Activated CD4-positive, alpha-beta T cell treated with anti-CD3 and anti-CD28 coated beads for 24 hours (primary cell): Measurements from ENCODE around the gene ZNF366.

ENCODE experiments used
- DNase-seq, 2 donors: peaks; one replicate each; pipeline ENCODE4 v3.0.0-alpha.2; 2020; ENCODE audit warnings: low read depth in 2 of 2

Gene ZNF366

DNA sequence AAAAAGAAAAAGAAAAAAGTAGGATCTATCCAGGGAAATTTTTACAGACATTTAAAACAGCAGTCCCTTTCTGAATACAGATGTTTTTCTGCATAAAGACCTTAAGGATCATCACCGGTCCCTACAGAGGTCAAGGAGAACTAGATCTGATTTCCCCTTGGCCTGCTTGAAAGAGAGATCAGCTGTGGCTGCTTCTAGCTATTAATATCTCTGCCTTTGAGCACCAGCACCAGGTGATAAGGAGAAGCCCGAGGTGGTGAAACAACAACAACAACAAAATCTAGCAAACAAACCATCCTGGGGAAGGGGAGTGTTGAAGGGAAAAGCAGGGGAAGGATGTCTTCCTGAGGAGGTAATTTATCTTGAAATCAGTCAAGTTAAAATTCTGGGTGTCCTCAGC lies 42.1 kb downstream of the ZNF366 start:
- no peak for DNase-seq

DNA sequence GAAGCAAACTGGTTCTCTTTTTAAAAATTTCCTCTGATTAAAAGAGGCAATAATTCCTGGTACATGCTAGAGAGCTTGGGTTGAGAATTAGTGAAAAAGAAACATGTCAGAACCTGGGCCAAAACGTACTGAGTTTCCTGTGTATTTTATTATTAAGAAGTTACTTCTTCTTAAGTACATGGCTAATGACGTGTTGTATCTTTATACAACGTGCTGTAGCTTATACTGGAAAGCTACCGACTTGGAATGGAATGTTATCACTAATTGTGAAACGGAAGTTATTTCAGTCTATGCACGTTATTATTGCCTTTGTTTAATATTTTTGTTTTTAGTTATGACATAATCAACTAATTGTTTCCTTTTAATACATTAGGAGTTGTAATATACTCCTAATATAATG lies 43.1 kb downstream of the ZNF366 start:
- no peak for DNase-seq

- no peak for DNase-seq
Measured at GRCh38 chr5:72463449-72464052, 43.7 kb downstream of the ZNF366 start.

DNA sequence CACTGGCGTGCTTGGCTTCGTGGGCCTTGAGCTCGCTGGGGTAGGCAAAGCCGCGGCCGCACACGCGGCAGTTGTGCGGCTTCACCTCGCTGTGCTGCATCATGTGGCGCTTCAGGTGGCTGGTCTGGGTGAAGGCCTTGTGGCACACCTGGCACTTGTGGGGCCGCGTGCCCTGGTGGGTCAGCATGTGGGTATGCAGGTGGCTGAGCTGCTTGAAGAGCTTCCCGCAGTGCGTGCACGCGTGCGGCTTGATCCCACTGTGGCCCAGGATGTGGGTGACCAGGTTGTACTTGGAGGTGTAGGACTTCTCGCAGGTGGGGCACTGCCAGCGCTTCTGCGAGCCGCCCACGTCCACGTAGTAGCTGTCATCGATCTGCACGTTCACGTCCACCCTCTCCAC lies 46.8 kb downstream of the ZNF366 start:
- DNase-seq: no peak

- no peak for DNase-seq
Measured at GRCh38 chr5:72459913-72460312, 47.3 kb downstream of the ZNF366 start.

GRCh38 chr5:72459089-72459661 lies 48.0 kb downstream of the ZNF366 start:
- DNase-seq: no peak

- DNase-seq: no peak
Measured at GRCh38 chr5:72458407-72458806, 48.8 kb downstream of the ZNF366 start.

- DNase-seq: no peak
Measured at GRCh38 chr5:72457491-72457890, 49.7 kb downstream of the ZNF366 start.

DNA sequence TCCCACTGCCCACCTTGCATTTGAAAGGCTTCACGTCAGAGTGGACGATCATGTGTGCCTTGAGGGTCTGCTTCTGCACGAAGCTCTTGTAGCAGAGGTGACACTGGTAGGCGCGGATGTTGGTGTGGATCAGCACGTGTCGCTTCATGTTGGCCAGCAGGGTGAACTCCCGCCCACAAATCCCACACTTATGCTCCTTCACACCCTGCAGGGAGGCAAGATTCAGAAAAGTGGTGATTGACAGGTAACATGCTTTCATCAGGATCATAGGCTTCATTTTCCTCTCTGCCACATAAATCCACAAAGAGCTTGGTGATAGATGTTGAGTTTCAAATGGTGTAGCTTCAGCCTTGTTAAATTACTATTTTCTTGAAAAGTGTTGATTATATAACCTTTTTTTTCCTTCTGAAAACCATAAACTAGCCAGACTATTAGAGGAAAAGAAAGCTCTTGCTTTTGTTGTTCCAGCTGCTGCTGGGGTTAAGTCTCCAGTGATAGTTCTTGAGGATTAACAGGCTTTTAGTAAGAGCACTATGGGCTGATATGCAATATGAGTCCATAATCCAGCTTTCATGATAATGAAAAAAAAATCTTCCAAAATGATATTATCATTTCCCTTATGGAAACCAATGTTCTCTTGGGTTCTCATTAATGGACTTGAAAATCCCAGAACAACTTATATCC lies 50.7 kb downstream of the ZNF366 start:
- no peak for DNase-seq

GRCh38 chr5:72455476-72455875 lies 51.7 kb downstream of the ZNF366 start:
- no peak for DNase-seq

- DNase-seq: no peak
Measured at GRCh38 chr5:72454996-72455395, 52.2 kb downstream of the ZNF366 start.

- DNase-seq: no peak
Measured at GRCh38 chr5:72453246-72453775, 53.9 kb downstream of the ZNF366 start.

DNA sequence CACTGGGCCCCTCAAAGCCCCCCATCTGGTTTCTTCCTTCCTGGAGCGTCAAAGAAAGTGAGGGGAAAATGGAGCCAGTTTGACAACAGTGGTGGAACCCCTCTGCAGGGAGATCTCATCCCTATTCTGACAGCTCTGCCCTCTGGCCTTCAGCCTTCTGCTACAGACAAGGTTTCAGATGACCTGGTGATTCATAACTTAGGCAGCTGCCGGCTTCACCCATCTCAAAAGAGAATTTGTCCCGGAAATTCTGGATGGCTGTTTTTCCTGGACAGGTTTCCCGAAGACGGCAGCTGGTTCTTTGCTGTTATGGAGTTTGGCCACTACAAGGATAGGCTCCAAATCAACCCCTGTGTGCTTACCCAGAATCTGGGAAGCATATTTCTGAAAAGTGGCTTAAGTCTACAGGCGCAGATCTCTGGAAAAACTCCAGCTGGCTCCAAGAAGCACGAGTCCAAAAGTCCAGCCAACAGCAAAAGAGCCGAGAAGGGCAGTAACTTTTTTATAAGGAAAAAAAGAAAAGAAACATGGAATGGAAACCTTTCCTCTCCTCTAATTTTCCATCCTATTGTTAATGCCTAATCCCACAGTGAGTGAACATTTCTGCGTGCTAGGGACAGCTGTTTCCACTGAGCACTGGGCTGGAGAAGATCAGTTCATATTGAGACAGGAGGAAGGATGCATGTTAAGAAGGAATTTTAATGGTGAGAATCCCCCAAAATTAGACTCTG lies 54.5 kb downstream of the ZNF366 start:
- DNase-seq: no peak

DNA sequence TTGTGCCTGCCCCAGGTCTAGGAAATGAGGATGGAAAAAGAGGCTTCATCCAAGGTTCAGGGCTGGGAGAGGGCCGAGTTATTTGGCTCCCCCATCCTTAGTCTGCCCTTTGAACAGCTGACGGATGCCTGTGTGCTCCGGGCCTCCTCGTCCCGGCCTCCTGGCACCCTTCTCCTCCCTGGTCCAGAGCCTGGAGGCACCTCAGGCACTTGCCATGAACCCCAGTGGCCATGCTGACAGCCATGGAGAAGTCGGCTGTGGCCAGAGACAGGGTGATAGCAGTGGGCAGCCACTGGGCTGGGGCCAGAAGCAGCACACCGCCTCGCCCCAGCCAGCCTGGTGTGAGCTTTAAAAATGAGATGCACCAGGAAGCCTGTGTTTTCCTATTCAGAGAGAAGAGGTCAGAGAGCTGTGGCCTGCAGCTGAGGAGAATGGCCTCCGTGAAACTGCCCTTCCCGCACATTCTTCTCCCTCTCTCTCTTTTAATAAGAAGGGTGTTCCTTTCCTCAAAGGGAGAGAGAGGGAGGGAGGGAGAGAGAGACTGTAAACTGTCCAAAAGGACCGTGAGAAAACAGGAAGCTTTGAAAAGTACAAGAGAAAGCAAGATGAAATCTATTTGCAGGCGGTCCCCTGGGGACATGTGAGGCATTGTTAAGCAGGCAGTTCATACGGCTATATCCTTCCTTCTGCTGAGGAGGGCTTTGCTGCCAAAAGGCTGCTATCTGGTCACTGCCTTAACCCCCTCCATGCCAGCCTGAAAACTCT lies 55.3 kb downstream of the ZNF366 start:
- no peak for DNase-seq

DNA sequence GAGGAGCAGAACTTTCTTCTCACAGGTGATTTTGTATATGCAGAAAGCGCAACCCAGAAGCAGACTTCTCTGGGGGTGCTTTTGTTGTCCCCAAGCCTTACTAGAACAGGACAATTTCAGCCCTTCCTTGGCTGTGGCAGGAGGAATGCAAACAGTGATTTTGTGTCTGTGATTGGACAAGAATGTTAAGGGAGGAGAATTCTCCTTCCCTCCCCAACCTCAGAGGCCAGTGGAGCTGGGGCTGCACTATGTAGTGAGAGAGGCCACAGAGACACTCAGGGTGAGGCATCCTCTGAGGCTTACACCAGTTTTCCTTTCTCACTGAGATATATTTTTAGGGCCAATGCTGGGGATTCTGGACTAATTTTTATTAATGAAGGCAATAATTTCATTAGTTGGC lies 58.8 kb downstream of the ZNF366 start:
- no peak for DNase-seq

GRCh38 chr5:72447751-72448150 lies 59.5 kb downstream of the ZNF366 start:
- DNase-seq: no peak

GRCh38 chr5:72445969-72446368 lies 61.2 kb downstream of the ZNF366 start:
- no peak for DNase-seq

DNA sequence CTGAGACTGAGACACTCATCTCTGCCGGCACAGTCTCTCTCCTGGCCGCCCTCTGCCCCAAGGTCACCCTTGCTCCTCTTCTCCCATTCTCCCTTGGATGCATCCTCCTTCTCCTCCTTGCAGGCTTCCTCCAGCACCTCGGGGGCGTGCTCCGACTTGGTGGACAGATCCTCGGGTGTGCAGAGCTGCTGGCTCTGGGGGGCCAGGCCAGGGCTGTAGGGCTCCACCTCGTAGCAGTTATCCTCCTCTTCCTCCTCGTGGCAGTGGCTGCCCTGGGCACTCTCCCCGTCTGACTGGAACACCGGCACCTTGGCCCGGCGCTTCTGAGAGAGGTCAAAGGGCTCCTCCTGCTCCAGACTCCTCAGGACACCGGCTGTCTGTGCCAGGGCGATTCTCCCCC lies 63.3 kb downstream of the ZNF366 start:
- no peak for DNase-seq

GRCh38 chr5:72441862-72442540 lies 65.2 kb downstream of the ZNF366 start:
- DNase-seq: no peak

DNA sequence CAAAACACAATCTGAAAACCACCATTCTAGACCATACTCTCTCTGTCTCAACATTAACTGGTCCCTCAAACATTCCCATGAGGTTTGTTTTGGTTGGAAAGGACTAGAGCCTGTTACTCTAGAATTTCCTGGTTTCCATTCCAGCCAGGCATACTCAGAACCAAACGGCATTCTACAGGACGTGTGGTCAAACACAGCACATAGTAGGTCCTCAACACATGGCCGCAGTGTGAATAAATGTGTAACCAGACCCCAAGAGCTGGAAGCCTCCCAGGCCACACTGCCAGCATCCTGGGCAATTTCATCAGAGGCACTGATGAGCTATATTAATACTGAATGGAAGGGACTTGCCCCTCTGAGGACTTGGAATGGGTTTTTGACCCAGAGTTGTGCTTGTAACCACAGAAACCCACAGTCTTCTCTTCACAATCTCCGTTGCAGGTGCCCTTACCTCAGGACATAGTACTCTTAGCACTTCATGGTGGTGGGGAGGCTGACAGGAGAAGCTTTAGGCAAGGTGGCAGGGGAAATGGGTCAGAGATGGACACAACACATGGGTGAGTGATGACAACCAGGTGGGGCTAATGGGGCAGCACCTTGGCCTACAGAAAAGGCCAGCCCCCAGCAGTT lies 66.0 kb downstream of the ZNF366 start:
- DNase-seq: no peak

DNA sequence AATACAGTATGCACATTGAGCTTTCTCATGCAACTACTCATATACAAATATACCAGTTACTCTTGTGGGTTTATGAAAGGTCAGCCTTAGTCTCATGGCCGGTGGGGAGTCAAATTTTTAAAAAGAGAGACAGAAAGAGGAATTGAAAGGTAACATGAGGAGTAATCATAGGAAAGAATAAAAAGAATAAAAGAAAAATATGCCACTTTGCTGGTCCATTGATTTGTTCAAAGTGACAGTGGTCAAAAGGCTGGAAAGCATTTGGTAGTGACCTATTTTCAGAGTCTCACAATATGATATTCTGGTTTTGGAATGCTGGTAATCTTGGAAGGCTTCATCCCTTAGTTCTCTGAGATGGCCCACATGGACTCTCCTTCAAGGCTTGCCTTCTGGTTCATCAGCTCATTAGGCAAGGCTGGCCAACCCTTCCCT lies 67.0 kb downstream of the ZNF366 start:
- no peak for DNase-seq
